GM12878 (cell line): ENCODE measurements around the gene PPP4R4.

Experiments
- BRCA1 ChIP-seq: IDR thresholded peaks from 2 replicates; pipeline ENCODE4 v1.6.1; 2011; ENCODE audit warnings: low read depth, low read length, improper control_type of control experiment
- CBFB ChIP-seq: IDR thresholded peaks from 2 replicates; pipeline ENCODE4 v1.6.1; 2016; ENCODE audit warnings: antibody characterized with exemption, low read depth
- EZH2 ChIP-seq: IDR thresholded peaks from 2 replicates; pipeline ENCODE4 v1.6.1; 2012; ENCODE audit warnings: low read depth, mild to moderate bottlenecking, control low read depth, inconsistent platforms, low read length, borderline replicate concordance; ENCODE audit not compliant: control insufficient read depth
- FOS ChIP-seq: IDR thresholded peaks from 3 replicates; pipeline ENCODE4 v1.6.1; 2011; ENCODE audit warnings: borderline replicate concordance; ENCODE audit not compliant: insufficient read length; ENCODE audit errors: extremely low read depth
- JUND ChIP-seq: IDR thresholded peaks from 2 replicates; pipeline ENCODE4 v1.6.1; 2012; ENCODE audit warnings: low read depth, mild to moderate bottlenecking, low read length, improper control_type of control experiment, moderate library complexity
- RFX5 ChIP-seq: IDR thresholded peaks from 2 replicates; pipeline ENCODE4 v1.6.1; 2011; ENCODE audit warnings: low read depth, low read length, improper control_type of control experiment
- ZNF384 ChIP-seq: IDR thresholded peaks from 2 replicates; pipeline ENCODE4 v1.6.1; 2012; ENCODE audit warnings: low read depth, mild to moderate bottlenecking, low read length, improper control_type of control experiment, borderline replicate concordance
- TF ChIP-seq, protein P1 (sequence below), 3 experiments: IDR thresholded peaks in 2 of 3; conservative IDR thresholded peaks in 1 of 3; 2 replicates each; pipeline ENCODE4 v1.5.1; 2011; ENCODE audit warnings: low read depth in 3 of 3, low read length in 3 of 3, mild to moderate bottlenecking in 3 of 3, control low read depth in 2 of 3, moderate library complexity in 2 of 3, inconsistent platforms in 1 of 3, mixed read lengths in 1 of 3; ENCODE audit not compliant: control insufficient read depth in 2 of 3, insufficient read depth in 1 of 3; ENCODE audit errors: extremely low read depth in 1 of 3

DNA sequence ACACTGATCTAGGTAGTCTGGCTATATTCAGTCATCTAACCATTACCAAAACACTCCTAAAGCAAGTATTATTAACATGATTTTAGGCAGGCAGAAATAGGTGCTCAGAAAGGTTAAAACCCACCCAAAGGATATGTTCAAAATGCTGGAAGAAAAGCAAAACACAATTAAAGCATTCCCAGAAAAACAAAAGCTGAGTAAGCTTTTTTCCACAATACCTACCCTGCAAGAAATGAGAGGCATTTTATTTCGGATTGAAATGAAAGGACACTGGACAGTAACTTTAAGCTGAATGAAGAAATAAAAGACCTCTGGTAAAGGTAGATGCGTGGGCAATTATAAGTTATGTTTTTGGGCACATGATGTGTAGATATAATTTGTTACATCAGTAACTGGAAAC is 140.8 kb downstream of the PPP4R4 start:
- TF ChIP-seq EZH2 (no peak), CBFB (no peak), ZNF384 (no peak), JUND (no peak), FOS (no peak), RFX5 (no peak), BRCA1 (no peak)
- TF ChIP-seq, protein P1, sequence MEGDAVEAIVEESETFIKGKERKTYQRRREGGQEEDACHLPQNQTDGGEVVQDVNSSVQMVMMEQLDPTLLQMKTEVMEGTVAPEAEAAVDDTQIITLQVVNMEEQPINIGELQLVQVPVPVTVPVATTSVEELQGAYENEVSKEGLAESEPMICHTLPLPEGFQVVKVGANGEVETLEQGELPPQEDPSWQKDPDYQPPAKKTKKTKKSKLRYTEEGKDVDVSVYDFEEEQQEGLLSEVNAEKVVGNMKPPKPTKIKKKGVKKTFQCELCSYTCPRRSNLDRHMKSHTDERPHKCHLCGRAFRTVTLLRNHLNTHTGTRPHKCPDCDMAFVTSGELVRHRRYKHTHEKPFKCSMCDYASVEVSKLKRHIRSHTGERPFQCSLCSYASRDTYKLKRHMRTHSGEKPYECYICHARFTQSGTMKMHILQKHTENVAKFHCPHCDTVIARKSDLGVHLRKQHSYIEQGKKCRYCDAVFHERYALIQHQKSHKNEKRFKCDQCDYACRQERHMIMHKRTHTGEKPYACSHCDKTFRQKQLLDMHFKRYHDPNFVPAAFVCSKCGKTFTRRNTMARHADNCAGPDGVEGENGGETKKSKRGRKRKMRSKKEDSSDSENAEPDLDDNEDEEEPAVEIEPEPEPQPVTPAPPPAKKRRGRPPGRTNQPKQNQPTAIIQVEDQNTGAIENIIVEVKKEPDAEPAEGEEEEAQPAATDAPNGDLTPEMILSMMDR (IDR thresholded peaks at IDR 0.05 in 2 of 3, conservative IDR thresholded peaks at IDR 0.05 in 1 of 3; ENCODE audit: control insufficient read depth in 2 of 3, extremely low read depth in 1 of 3, insufficient read depth in 1 of 3, low read depth in 3 of 3, low read length in 3 of 3), result no peak
